Left lung (tissue), 10 donors: ENCODE data around the gene GORASP2. TPM values are rescaled to one million over a fixed set of nuclear protein-coding genes. Genes with fewer than 3 reads are reported as not detected.

Source experiments
- ATAC-seq: fragments of 200-7000 bp; cut with Tn5 transposase; one replicate; pipeline ENCODE4 v1.9.1; 2020; ENCODE audit warnings: moderate library complexity
- DNase-seq, 4 donors: peaks; one replicate each; pipeline ENCODE4 v3.0.0-alpha.2; 2013 to 2020
- H3K27ac ChIP-seq, 2 donors: fragments of 200-600 bp; sonication (generic) in 1 of 2; one replicate each; pipeline versions ENCODE4 v1.5.0 to v1.8.0; 2020 to 2021
- H3K27me3 ChIP-seq, 2 donors: fragments of 200-600 bp; sonication (generic) in 1 of 2; one replicate each; pipeline versions ENCODE4 v1.5.0 to v1.8.0; 2020 to 2021
- H3K36me3 ChIP-seq, 2 donors: fragments of 200-600 bp; sonication (generic) in 1 of 2; one replicate each; pipeline versions ENCODE4 v1.5.0 to v1.8.0; 2020 to 2021
- H3K4me1 ChIP-seq, 2 donors: fragments of 200-600 bp; one replicate each; pipeline ENCODE4 v1.8.0; 2021
- H3K4me3 ChIP-seq, 2 donors: fragments of 200-600 bp; sonication (generic) in 1 of 2; one replicate each; pipeline versions ENCODE4 v1.5.0 to v1.8.0; 2020 to 2021; ENCODE audit warnings: mild to moderate bottlenecking in 1 of 2
- H3K9me3 ChIP-seq, 2 donors: fragments of 200-600 bp; sonication (generic) in 1 of 2; one replicate each; pipeline versions ENCODE4 v1.5.0 to v1.8.0; 2020 to 2021
- intact Hi-C, 2 donors: fragments of 100-400 bp; cut with DNase I; formaldehyde crosslinking; loops; one replicate each; pipeline versions ENCODE4 v1.11.2 to v1.14.2; 2022
- polyA plus RNA-seq, 6 donors: library from polyadenylated mRNA; unstranded; fragments of 120-200 nt; gene quantifications; one replicate each; pipeline ENCODE4 v1.2.1, GENCODE V29; 2013; ENCODE audit not compliant: insufficient read length in 6 of 6
- total RNA-seq, 2 donors: library from RNA; stranded (reverse); fragmentation: NEBNext Ultra II Directional; extraction: Animal tissue kit (Norgen Biotek cat#: 25700); gene quantifications; one replicate each; pipeline ENCODE4 v1.2.1, GENCODE V29; 2021
- TF ChIP-seq, protein P1 (sequence below), 2 donors: fragments of 200-600 bp; sonication (generic) in 1 of 2; IDR thresholded peaks; one replicate each; pipeline versions ENCODE4 v1.5.0 to v1.8.0; 2021; ENCODE audit warnings: antibody characterized with exemption in 2 of 2
- donor health status: DM: no; HTN: yes; CAD: no.
- donor health status: DM: no; HTN: no; CAD: no.

GORASP2 gene
- total and polyA plus RNA-seq, 8 donors: 67.6 to 93.1 (median 79.5) TPM

DNA sequence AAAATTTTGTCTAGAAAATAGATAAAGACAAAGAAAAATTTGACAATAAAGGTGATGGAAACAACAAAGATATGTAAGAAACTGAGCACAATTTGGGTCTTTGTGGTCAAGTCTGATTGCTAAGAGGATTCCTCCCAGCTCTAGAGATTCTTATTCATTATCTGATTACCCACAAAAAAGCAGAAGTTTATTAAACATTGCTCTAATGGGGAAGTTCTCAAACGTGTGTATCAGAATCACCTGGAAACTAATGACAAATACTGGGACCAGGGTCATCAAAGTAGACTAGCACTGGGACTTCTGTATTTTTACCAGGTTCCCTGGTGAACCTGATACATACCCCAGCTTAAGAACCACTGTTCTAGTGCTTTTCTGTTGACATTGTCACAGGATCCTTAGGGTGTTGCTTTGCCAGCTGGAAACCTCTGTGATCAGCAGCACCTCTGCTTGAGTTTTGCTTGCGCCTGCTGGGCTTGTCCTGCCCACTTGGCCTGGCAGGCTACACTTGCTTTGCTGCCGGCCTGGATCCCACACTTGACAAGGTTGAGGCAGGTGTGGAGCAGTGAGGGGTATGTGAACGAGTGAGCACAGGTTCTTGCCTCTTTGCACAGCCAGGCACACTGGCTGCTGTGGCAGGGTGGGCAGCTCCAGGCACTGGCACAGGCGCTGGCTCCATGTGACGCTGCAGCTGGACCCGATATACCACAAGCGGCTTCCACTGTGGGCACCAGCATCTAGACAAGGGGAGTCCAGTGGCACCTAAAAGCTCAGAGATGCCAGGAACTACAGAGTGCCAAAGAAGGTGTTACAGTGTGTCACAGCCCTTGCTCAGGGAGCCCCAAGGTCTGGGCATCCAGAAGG lies 6.2 kb upstream of the GORASP2 start:
- TF ChIP-seq, protein P1, sequence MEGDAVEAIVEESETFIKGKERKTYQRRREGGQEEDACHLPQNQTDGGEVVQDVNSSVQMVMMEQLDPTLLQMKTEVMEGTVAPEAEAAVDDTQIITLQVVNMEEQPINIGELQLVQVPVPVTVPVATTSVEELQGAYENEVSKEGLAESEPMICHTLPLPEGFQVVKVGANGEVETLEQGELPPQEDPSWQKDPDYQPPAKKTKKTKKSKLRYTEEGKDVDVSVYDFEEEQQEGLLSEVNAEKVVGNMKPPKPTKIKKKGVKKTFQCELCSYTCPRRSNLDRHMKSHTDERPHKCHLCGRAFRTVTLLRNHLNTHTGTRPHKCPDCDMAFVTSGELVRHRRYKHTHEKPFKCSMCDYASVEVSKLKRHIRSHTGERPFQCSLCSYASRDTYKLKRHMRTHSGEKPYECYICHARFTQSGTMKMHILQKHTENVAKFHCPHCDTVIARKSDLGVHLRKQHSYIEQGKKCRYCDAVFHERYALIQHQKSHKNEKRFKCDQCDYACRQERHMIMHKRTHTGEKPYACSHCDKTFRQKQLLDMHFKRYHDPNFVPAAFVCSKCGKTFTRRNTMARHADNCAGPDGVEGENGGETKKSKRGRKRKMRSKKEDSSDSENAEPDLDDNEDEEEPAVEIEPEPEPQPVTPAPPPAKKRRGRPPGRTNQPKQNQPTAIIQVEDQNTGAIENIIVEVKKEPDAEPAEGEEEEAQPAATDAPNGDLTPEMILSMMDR (IDR thresholded peaks at IDR 0.05): no peak
- Histone ChIP-seq H3K36me3 (no peaks in the 10 kb centered on the region), H3K27ac (no peak overlapping the region), H3K9me3 (peaks cover 0 to 28% of the 10 kb centered on the region in 2 donors), H3K27me3 (no peaks in the 10 kb centered on the region), H3K4me3 (no peak overlapping the region), H3K4me1 (peaks cover 0 to 2% of the 10 kb centered on the region in 2 donors)
- intact Hi-C loops: no loop called here
- ATAC-seq (no peak), DNase-seq (peak in 1 of 4 donors; percentile 32)

DNA sequence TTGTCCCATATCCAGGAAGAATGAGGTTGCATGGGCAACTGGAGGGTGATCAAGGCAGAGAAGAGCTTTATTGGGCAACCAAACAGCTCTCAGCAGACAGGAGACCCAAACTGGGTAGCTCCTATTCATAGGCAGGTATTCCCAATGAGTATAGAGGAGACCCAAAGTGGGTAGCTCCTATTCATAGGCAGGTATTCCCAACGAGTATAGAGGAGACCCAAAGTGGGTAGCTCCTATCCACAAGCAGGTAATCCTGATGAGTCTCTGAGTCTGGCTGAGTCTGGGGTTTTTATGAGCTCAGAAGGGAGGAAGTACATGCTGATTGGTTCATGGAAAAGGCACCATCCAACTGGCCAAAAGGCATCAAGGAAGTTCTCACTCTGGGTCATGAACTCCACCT lies 5.3 kb upstream of the GORASP2 start:
- DNase-seq: no peak
- intact Hi-C loops: no loop called here
- TF ChIP-seq, protein P1 (IDR thresholded peaks at IDR 0.05): no peak
- Histone ChIP-seq H3K36me3 (no peaks in the 10 kb centered on the region), H3K27ac (no peak overlapping the region), H3K9me3 (peaks cover 0 to 20% of the 10 kb centered on the region in 2 donors), H3K27me3 (no peaks in the 10 kb centered on the region), H3K4me1 (peaks cover 0 to 10% of the 10 kb centered on the region in 2 donors), H3K4me3 (no peak overlapping the region)
- ATAC-seq: no peak

DNA sequence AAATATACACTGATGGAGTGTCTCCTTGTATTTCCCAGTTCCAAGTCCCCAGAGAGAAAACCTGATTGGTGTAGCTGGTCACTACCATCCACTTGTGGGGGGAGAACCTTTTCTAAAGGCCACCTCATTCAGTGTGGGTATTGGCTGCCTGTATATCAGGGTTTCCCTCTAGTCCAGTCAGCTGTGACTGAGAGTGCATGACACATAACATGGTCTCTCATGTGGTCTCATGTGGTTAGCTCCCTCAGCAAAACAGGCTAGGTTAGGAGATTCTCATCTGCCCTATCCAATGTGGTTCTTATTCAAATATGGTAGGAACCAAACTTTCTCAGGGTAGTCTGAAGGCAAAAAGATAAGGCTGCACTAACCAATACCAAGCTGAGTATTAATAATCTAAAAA lies 4.1 kb upstream of the GORASP2 start:
- H3K4me1 ChIP-seq: peaks cover 0 to 12% of the 10 kb centered on the region in 2 donors
- H3K27me3 ChIP-seq: no peaks in the 10 kb centered on the region
- DNase-seq (no peak), ATAC-seq (no peak)
- intact Hi-C loops: no loop called here
- H3K9me3 ChIP-seq: peaks cover 0 to 11% of the 10 kb centered on the region in 2 donors
- H3K36me3 ChIP-seq: no peaks in the 10 kb centered on the region
- no peak overlapping the region for H3K27ac ChIP-seq
- no peak overlapping the region for H3K4me3 ChIP-seq
- TF ChIP-seq, protein P1 (IDR thresholded peaks at IDR 0.05): no peak

DNA sequence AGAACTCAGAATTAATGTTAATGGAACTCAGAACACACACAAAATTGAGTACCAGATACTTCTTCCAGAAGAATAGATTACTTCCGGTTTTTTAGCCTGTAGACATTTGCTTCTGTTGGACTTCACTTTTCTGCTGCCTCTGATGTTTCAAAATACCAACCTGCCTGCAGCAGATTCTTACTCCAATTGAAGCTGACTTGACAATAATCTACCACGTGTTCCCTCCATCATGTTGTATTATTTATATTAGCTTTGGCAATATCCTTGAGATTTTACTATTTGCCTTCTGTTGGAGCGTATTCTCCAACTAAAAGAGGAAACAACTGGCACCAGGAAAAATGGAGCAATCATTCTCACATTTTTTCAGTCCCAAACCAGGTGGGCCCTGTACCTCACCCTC lies 3.1 kb upstream of the GORASP2 start:
- Histone ChIP-seq H3K4me3 (no peak overlapping the region), H3K27me3 (no peaks in the 10 kb centered on the region), H3K27ac (no peak overlapping the region), H3K9me3 (peaks cover 0 to 11% of the 10 kb centered on the region in 2 donors), H3K4me1 (peaks cover 4 to 21% of the 10 kb centered on the region in 2 donors), H3K36me3 (no peaks in the 10 kb centered on the region)
- DNase-seq (no peak), ATAC-seq (no peak)
- intact Hi-C loops: no loop called here
- TF ChIP-seq, protein P1 (IDR thresholded peaks at IDR 0.05): no peak

DNA sequence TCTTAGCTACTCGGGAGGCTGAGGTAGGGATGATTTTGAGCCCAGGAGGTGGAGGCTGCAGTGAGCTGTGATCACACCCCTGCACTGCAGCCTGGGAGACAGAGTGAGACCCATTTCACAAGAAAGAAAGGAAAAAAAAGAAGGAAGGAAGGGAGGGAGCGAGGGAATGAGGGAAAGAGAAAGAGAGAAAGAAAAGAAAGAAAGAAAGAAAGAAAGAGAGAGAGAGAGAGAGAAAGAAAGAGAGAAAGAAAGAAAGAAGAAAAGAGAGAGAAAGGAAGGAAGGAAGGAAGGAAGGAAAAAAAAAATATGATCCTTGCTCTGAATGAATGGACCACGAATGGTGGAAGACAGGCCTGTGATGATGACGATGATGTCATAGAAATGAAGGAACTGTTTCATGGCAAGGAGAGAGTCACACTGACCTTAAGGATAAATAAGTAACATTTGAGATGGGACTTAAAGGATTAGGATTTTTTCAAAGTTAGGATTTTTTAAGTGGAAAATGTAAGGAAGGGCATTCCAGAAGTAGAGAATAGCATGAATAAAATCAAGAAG lies 2.2 kb upstream of the GORASP2 start:
- Histone ChIP-seq H3K27ac (no peak overlapping the region), H3K9me3 (peaks cover 0 to 11% of the 10 kb centered on the region in 2 donors), H3K27me3 (no peaks in the 10 kb centered on the region), H3K36me3 (no peaks in the 10 kb centered on the region), H3K4me1 (peaks cover 4 to 30% of the 10 kb centered on the region in 2 donors), H3K4me3 (no peak overlapping the region)
- ATAC-seq (no peak), DNase-seq (no peak)
- TF ChIP-seq, protein P1 (IDR thresholded peaks at IDR 0.05): no peak
- intact Hi-C loops: no loop called here
